GM18519 (cell line): ENCODE measurements around the gene PEX16.
"Not testable (repeated sequence)": the region's sequence is repeated elsewhere in the genome, so short reads cannot be mapped to it uniquely, and the experiment has no call there.

Experiments used
- ATAC-seq: cut with Tn5 transposase; IDR thresholded peaks from one replicate; pipeline ENCODE4 v1.9.1; 2021; ENCODE audit warnings: mild to moderate bottlenecking, moderate library complexity; ENCODE audit not compliant: unreplicated experiment, low FRiP score

The PEX16 gene

GRCh38 chr11:45900175-45900800 is 17.4 kb downstream of the PEX16 start:
- not testable (repeated sequence) for ATAC-seq

- ATAC-seq: no peak
Observed at GRCh38 chr11:45899448-45900174, 18.1 kb downstream of the PEX16 start.

- ATAC-seq: no peak
Observed at GRCh38 chr11:45899086-45899447, 18.6 kb downstream of the PEX16 start.

GRCh38 chr11:45897556-45897955 is 20.1 kb downstream of the PEX16 start:
- no peak for ATAC-seq

- no peak for ATAC-seq
Observed at GRCh38 chr11:45896422-45896984, 21.2 kb downstream of the PEX16 start.

GRCh38 chr11:45895553-45896259 is 22.0 kb downstream of the PEX16 start:
- ATAC-seq: no peak

GRCh38 chr11:45894555-45895247 is 23.0 kb downstream of the PEX16 start:
- ATAC-seq: no peak

- no peak for ATAC-seq
Observed at GRCh38 chr11:45892856-45893255, 24.8 kb downstream of the PEX16 start.

GRCh38 chr11:45890886-45891550 is 26.7 kb downstream of the PEX16 start:
- ATAC-seq: no peak

- no peak for ATAC-seq
Observed at GRCh38 chr11:45889966-45890365, 27.7 kb downstream of the PEX16 start.

- no peak for ATAC-seq
Observed at GRCh38 chr11:45889555-45889954, 28.1 kb downstream of the PEX16 start.

GRCh38 chr11:45887587-45887986 is 30.1 kb downstream of the PEX16 start:
- no peak for ATAC-seq

GRCh38 chr11:45886816-45887520 is 30.7 kb downstream of the PEX16 start:
- no peak for ATAC-seq

GRCh38 chr11:45885921-45886721 is 31.6 kb downstream of the PEX16 start:
- ATAC-seq: no peak

- ATAC-seq: no peak
Observed at GRCh38 chr11:45885274-45885920, 32.3 kb downstream of the PEX16 start, which contains the start of gene MAPK8IP1. Gene MAPK8IP1, plus strand, starts transcription at chr11:45885651. Its CDS starts 170 bp downstream, at chr11:45885821.

GRCh38 chr11:45884596-45885185 is 33.0 kb downstream of the PEX16 start:
- no peak for ATAC-seq

GRCh38 chr11:45881708-45882368 is 35.8 kb downstream of the PEX16 start:
- ATAC-seq: no peak
